Adrenal gland (tissue), 12 donors: ENCODE data around the gene NRBP1. TPM values are rescaled to one million over a fixed set of nuclear protein-coding genes. Genes with fewer than 3 reads are reported as not detected.

Source experiments
- DNase-seq, 7 donors: peaks; one replicate each; pipeline ENCODE4 v3.0.0-alpha.2; 2019 to 2020
- H3K27ac ChIP-seq, 5 donors: fragments of 200-600 bp; sonication (generic) in 4 of 5; 1 replicate in 3 of 5; 2 replicates in 2 of 5; pipeline versions ENCODE4 v1.5.1 to v1.8.0; 2016 to 2020; ENCODE audit warnings: mild to moderate bottlenecking in 1 of 5
- H3K27me3 ChIP-seq: fragments of 200-600 bp; 2 replicates; pipeline ENCODE4 v1.8.0; 2021
- H3K36me3 ChIP-seq, 2 donors: fragments of 200-600 bp; replicated peaks in 1 of 2; 1 replicate in 1 of 2; 2 replicates in 1 of 2; pipeline versions ENCODE4 v1.5.1 to v1.8.0; 2018 to 2022
- H3K4me1 ChIP-seq, 2 donors: fragments of 200-600 bp; replicated peaks in 1 of 2; 1 replicate in 1 of 2; 2 replicates in 1 of 2; pipeline versions ENCODE4 v1.5.1 to v1.8.0; 2018 to 2021
- H3K4me3 ChIP-seq, 4 donors: fragments of 200-600 bp; sonication (generic) in 3 of 4; one replicate each; pipeline ENCODE4 v1.5.1; 2016 to 2018
- H3K9me3 ChIP-seq, 3 donors: fragments of 200-600 bp; sonication (generic) in 1 of 3; replicated peaks in 1 of 3; 1 replicate in 2 of 3; 2 replicates in 1 of 3; pipeline versions ENCODE4 v1.5.1 to v1.8.0; 2016 to 2021
- POLR2A ChIP-seq, 2 donors: fragments of 450-650 bp; IDR thresholded peaks; one replicate each; pipeline ENCODE4 v1.6.1; 2017; ENCODE audit warnings: antibody characterized with exemption in 2 of 2, mild to moderate bottlenecking in 2 of 2, moderate library complexity in 1 of 2
- WGBS, 4 donors: extraction: QIAGEN DNeasy Blood & Tissue Kit in 2 of 4; methylation state at CpG; one replicate each; pipeline versions ENCODE4 v1.1.5 to v1.1.7; 2013 to 2017; 5-methylcytosine and 5-hydroxymethylcytosine counted together
- intact Hi-C, 2 donors: fragments of 100-400 bp; cut with DNase I; formaldehyde crosslinking; loops; one replicate each; pipeline versions ENCODE4 v1.14.1 to v1.15.0; 2022 to 2023
- polyA plus RNA-seq, 3 donors: library from polyadenylated mRNA; stranded (reverse); fragments of 200-250 nt in 2 of 3; fragments of 350-450 nt in 1 of 3; fragmentation: Illumina TruSeq in 1 of 3; extraction: RNeasy Lipid Tissue Mini Kit (QIAGEN cat#74804) in 1 of 3; gene quantifications; one replicate each; pipeline ENCODE4 v1.2.3, GENCODE V29; 2013 to 2014
- total RNA-seq, 9 donors: library from RNA; depleted of rRNA in 4 of 9; stranded (reverse); fragments of >200 nt in 4 of 9; fragments of 120-200 nt in 1 of 9; fragmentation: NEBNext Ultra II Directional in 1 of 9; extraction: Animal tissue kit (Norgen Biotek cat#: 25700) in 1 of 9; gene quantifications; one replicate each; pipeline versions ENCODE4 v1.1.0 to v1.2.4, GENCODE V29; 2013 to 2023
- TF ChIP-seq, protein P1 (sequence below), 6 experiments: fragments of 450-650 bp in 4 of 6; fragments of 200-600 bp in 2 of 6; sonication (generic) in 1 of 6; IDR thresholded peaks; 1 replicate in 5 of 6; 2 replicates in 1 of 6; pipeline versions ENCODE4 v1.5.1 to v1.8.0; 2016 to 2021; ENCODE audit warnings: antibody characterized with exemption in 6 of 6, mild to moderate bottlenecking in 2 of 6, moderate library complexity in 1 of 6
- donor health status: healthy with polysubstance abuse.
- donor health status: Bipolar disorder and iron deficiency.
- donor health status: DM: yes; HTN: yes; CAD: no.
- donor health status: DM: no; HTN: no; CAD: no.
- donor health status: DM: no; HTN: no; CAD: no.
- donor health status: DM: yes; HTN: yes; CAD: no.

NRBP1 gene
- total and polyA plus RNA-seq, 12 donors = 48.4 to 126 (median 73.8) TPM

DNA sequence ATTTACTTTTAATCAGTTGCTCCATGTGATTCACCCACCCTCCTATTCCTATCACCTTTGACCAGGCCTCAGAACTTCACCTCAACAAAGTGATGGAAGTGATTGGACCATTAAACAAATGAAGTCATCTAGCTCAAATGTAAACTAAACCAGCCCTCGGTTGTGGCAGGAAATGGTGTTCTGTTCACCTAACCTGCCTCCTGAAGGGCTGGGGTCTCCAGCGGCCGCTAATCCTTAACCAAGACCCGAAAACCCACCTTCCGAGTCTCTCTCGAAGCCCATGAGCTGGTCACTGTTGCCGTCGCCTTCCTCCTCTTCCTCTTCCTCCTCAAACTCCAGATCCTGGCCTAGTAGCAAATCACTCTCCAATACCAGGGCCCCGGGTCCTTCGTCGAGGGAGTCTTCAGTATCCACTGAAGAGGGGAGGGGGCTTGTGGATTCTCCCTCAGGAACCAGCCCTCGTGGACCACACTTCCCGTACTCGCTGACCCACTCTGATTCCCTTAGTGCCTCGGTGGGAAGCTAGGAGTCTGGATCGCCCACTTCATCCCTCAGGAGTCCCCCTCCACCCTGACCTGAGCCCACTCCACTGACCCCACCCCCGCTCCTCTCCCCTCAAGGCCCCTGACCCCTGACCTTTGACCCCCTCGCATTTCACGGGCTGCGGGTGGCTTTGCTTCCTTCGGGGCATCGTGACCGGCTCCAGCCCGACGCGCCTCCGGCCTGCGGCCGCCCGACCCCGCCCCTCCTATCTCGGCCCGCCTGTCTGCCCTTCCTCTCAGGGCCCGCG lies 48.4 kb upstream of the NRBP1 start:
- Histone ChIP-seq H3K27ac (peak overlapping the region; percentile 58 to 94 (median 85)), H3K27me3 (no peaks in the 10 kb centered on the region), H3K4me3 (peak overlapping the region; percentile 5 to 81 (median 42)), H3K9me3 (no peaks in the 10 kb centered on the region), H3K36me3 (peaks cover 0 to 67% of the 10 kb centered on the region in 2 donors), H3K4me1 (peaks cover 4 to 23% of the 10 kb centered on the region in 2 donors)
- TF ChIP-seq, protein P1, sequence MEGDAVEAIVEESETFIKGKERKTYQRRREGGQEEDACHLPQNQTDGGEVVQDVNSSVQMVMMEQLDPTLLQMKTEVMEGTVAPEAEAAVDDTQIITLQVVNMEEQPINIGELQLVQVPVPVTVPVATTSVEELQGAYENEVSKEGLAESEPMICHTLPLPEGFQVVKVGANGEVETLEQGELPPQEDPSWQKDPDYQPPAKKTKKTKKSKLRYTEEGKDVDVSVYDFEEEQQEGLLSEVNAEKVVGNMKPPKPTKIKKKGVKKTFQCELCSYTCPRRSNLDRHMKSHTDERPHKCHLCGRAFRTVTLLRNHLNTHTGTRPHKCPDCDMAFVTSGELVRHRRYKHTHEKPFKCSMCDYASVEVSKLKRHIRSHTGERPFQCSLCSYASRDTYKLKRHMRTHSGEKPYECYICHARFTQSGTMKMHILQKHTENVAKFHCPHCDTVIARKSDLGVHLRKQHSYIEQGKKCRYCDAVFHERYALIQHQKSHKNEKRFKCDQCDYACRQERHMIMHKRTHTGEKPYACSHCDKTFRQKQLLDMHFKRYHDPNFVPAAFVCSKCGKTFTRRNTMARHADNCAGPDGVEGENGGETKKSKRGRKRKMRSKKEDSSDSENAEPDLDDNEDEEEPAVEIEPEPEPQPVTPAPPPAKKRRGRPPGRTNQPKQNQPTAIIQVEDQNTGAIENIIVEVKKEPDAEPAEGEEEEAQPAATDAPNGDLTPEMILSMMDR (IDR thresholded peaks at IDR 0.05) = no peak
- TF ChIP-seq POLR2A (IDR thresholded peaks at IDR 0.05) = peak in 1 of 2 donors; percentile 17
- intact Hi-C loops = no loop called here
- peak; percentile 68 to 85 (median 77) for DNase-seq
- 0 to 2% (median 1%) methylated on average over 29 to 35 of the region's 35 CpGs for WGBS, 4 donors

DNA sequence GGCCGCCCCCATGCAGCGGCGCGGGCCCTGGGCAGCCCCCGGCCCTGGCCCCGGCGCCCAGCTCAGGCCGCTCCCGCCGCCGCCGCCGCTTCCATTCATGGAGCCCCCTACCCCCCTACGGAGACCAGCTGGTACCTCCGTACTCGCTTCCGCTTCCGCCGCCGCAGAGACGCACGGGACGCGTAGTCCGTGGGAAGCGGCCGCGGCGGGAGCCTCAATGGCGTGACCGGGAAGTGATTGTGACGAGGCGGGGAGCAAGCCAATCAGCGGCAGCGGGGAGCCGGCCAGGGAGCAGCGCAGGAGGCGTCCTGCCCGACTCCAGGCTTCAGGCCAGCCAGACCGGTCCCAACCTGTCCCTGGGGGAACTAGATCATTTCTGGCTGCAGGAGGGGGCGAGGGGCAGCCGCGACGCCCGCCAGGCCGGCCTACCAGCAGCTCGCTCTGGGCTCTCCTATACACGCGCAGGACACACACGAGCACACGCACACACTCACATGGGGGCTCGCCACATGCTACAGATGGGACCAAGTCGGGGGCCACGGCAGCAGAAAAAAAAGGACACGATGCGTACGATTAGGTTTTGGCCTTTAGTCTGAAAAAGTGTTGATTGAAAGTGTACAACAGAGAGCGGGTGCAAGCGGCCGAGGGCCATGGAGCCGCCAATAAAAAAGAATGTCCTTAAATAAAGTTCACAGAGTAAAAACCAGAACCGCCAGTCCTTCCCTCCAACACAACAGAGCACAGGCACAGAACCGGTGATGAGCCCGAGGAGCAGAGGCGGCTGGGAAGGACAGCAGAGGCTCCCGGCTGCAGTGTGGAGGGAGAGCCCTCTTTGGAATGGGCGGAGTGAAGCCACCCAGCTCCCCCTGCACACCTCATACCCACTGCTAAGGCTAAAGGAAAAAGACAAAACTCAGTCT lies 47.5 kb upstream of the NRBP1 start, which contains the start of gene ZNF513:
TSS of gene ZNF513 (minus strand) at position 109 of the 920 bp plus-strand sequence. CDS start 208 bp downstream, outside the sequence.
- intact Hi-C loops = no loop called here
- Histone ChIP-seq H3K27ac (peak within 1 kb of the TSS; percentile 58 to 94 (median 85)), H3K27me3 (no peaks in the 10 kb centered on the region), H3K4me1 (peaks cover 4 to 23% of the 10 kb centered on the region in 2 donors), H3K9me3 (no peaks in the 10 kb centered on the region), H3K36me3 (peaks cover 0 to 67% of the 10 kb centered on the region in 2 donors), H3K4me3 (peak within 1 kb of the TSS; percentile 5 to 81 (median 42))
- WGBS, 4 donors = 11 to 46% (median 21%) methylated on average over 21 to 67 of the region's 67 CpGs
- TF ChIP-seq, protein P1 (IDR thresholded peaks at IDR 0.05) = no peak
- peak; percentile 30 to 81 for TF ChIP-seq POLR2A (IDR thresholded peaks at IDR 0.05)
- DNase-seq = peak; percentile 96 to 98 (median 98)

DNA sequence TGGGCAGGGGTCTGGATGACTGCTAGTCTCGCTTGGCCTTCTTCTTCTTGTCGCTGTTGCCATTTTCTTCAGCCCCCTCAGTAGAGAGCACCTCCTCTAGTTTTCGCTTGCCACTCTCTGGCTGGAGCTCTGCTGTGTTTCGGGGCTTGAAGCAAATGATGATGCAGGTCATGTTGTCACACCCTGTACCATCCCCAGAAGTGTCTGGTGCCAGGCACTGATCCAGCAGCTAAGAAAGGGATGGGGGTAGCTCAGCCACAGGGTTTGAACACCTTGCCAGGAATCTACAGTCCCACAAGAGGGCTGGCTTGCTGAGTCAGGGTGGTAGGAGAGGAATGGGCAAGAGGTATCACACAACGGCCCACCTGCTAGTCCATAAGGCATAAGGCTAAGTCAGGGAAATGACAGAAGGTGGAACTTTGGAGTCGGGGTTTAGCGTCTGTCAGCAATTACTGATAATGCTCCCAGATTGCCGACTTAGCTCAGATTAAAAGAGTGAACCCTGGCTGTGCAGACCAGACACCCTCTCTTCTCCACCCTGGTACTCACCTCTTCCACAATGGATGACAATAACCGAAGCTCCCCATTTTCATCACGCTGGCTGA lies 46.8 kb upstream of the NRBP1 start:
- Histone ChIP-seq H3K4me3 (no peak overlapping the region), H3K9me3 (no peaks in the 10 kb centered on the region), H3K27me3 (no peaks in the 10 kb centered on the region), H3K36me3 (peaks cover 0 to 67% of the 10 kb centered on the region in 2 donors), H3K4me1 (peaks cover 4 to 23% of the 10 kb centered on the region in 2 donors), H3K27ac (peak overlapping the region in 3 of 5 donors; percentile 82 to 94 (median 94))
- 92 to 95% (median 94%) methylated on average over 10 of the region's 10 CpGs for WGBS, 4 donors
- intact Hi-C loops = no loop called here
- peak in 2 of 7 donors; percentile 35 to 61 for DNase-seq
- TF ChIP-seq, protein P1 (IDR thresholded peaks at IDR 0.05) = no peak
- no peak for TF ChIP-seq POLR2A (IDR thresholded peaks at IDR 0.05)
